Esophagus squamous epithelium (tissue), 4 donors: Measurements from ENCODE around the gene PRR5.

Experiments used
- CTCF ChIP-seq, 6 experiments: fragments of 450-650 bp in 4 of 6; fragments of 200-600 bp in 2 of 6; sonication (generic) in 2 of 6; IDR thresholded peaks; one replicate each; pipeline ENCODE4 v1.5.1; 2016 to 2019; ENCODE audit warnings: antibody characterized with exemption in 6 of 6, mild to moderate bottlenecking in 4 of 6, moderate library complexity in 4 of 6
- POLR2A ChIP-seq, 4 donors: fragments of 450-650 bp; IDR thresholded peaks; one replicate each; pipeline ENCODE4 v1.6.1; 2017; ENCODE audit warnings: antibody characterized with exemption in 4 of 4, mild to moderate bottlenecking in 4 of 4, moderate library complexity in 3 of 4

GRCh38 chr22:44745853-44746789, 44.1 kb downstream of the PRR5 start:
- no peak for TF ChIP-seq CTCF (IDR thresholded peaks at IDR 0.05)
- TF ChIP-seq POLR2A (IDR thresholded peaks at IDR 0.05) = no peak
